Heart right ventricle (tissue), 16 donors: ENCODE measurements around the gene ZFYVE26. TPM values are rescaled to one million over a fixed set of nuclear protein-coding genes. Genes with fewer than 3 reads are reported as not detected.

ENCODE experiments used
- ATAC-seq, 8 donors: fragments of 200-7000 bp; cut with Tn5 transposase; one replicate each; pipeline ENCODE4 v1.9.1; 2020; ENCODE audit warnings: mild to moderate bottlenecking in 8 of 8, moderate library complexity in 8 of 8, moderate number of reproducible peaks in 1 of 8
- DNase-seq, 2 donors: peaks; one replicate each; pipeline ENCODE4 v3.0.0-alpha.2; 2020
- H3K27ac ChIP-seq, 10 donors: fragments of 200-600 bp; sonication (generic) in 2 of 10; one replicate each; pipeline versions ENCODE4 v1.5.0 to v1.8.0; 2020 to 2022; ENCODE audit warnings: mild to moderate bottlenecking in 3 of 10
- H3K27me3 ChIP-seq, 7 donors: fragments of 200-600 bp; one replicate each; pipeline ENCODE4 v1.8.0; 2021 to 2022; ENCODE audit warnings: mild to moderate bottlenecking in 2 of 7
- H3K36me3 ChIP-seq, 9 donors: fragments of 200-600 bp; sonication (generic) in 1 of 9; one replicate each; pipeline versions ENCODE4 v1.5.0 to v1.8.0; 2020 to 2022; ENCODE audit warnings: mild to moderate bottlenecking in 2 of 9
- H3K4me1 ChIP-seq, 9 donors: fragments of 200-600 bp; sonication (generic) in 1 of 9; one replicate each; pipeline versions ENCODE4 v1.5.0 to v1.8.0; 2020 to 2022; ENCODE audit warnings: mild to moderate bottlenecking in 4 of 9
- H3K4me3 ChIP-seq, 10 donors: fragments of 200-600 bp; sonication (generic) in 2 of 10; one replicate each; pipeline versions ENCODE4 v1.5.0 to v1.8.0; 2020 to 2022; ENCODE audit warnings: mild to moderate bottlenecking in 7 of 10, moderate library complexity in 2 of 10
- H3K9me3 ChIP-seq, 11 donors: fragments of 200-600 bp in 10 of 11; sonication (generic) in 2 of 11; one replicate each; pipeline versions ENCODE4 v1.5.0 to v1.8.0; 2013 to 2022; ENCODE audit warnings: mild to moderate bottlenecking in 2 of 11, control low read depth in 1 of 11, moderate library complexity in 1 of 11
- CTCF ChIP-seq, 9 donors: fragments of 200-600 bp; sonication (generic) in 2 of 9; IDR thresholded peaks; one replicate each; pipeline versions ENCODE4 v1.5.0 to v1.8.0; 2021 to 2022; ENCODE audit warnings: antibody characterized with exemption in 9 of 9, mild to moderate bottlenecking in 5 of 9, moderate library complexity in 1 of 9
- WGBS, 2 donors: extraction: QIAGEN DNeasy Blood & Tissue Kit; methylation state at CpG; one replicate each; pipeline ENCODE4 v1.1.7; 2013; ENCODE audit warnings: inconsistent platforms in 1 of 2; 5-methylcytosine and 5-hydroxymethylcytosine counted together
- intact Hi-C, 10 donors: fragments of 100-400 bp; cut with DNase I; formaldehyde crosslinking; loops; one replicate each; pipeline versions ENCODE4 v1.11.1 to v1.14.2; 2022
- polyA plus RNA-seq, 2 donors: library from polyadenylated mRNA; stranded (reverse); fragments of 200-250 nt; gene quantifications; one replicate each; pipeline ENCODE4 v1.2.3, GENCODE V29; 2013
- total RNA-seq, 10 donors: library from RNA; stranded (reverse); fragmentation: NEBNext Ultra II Directional in 3 of 10; extraction: Animal tissue kit (Norgen Biotek cat#: 25700) in 3 of 10; gene quantifications; one replicate each; pipeline versions ENCODE4 v1.2.1 to v1.2.4, GENCODE V29; 2021 to 2023
- donor health status: Arrhythmogenic right ventricular cardiomyopathy.
- donor health status: ischemic (EF 13 %, LVEDD 7.1; RV severe dilation, severe dysfunction).
- donor health status: healthy with polysubstance abuse.
- donor health status: DM: no; HTN: yes; CAD: no.
- donor health status: DM: no; HTN: no; CAD: no.
- donor health status: ischemic (EF 25% LVEDD 6.9; RV normal size, moderate dysfunction).
- donor health status: ischemic (EF 25% LVEDD 5.7; RV mildly dilated, moderate dysfunction).
- donor health status: healthy.
- donor health status: DM: yes; HTN: yes; CAD: no.
- donor health status: Ischemic cardiomyopathy.
- donor health status: ischemic (EF 35%, LVEDD 5.7; RV mildly dilated, moderate dysfunction).
- donor health status: nonischemic (EF 11% LVEDD 7.7; RV severe dilation, severe dysfunction).
- donor health status: DM: yes; HTN: yes; CAD: no.
- donor health status: PGD.
- donor health status: ischemic (EF 29% LVEDD 5.4; RV normal size, mild dysfunction).
- donor health status: nonischemic (EF 23%, LVEDD 6.1; RV moderate dilation, normal function).

ZFYVE26 gene
- total and polyA plus RNA-seq, 12 donors: 2.8 to 17.9 (median 14.6) TPM

DNA sequence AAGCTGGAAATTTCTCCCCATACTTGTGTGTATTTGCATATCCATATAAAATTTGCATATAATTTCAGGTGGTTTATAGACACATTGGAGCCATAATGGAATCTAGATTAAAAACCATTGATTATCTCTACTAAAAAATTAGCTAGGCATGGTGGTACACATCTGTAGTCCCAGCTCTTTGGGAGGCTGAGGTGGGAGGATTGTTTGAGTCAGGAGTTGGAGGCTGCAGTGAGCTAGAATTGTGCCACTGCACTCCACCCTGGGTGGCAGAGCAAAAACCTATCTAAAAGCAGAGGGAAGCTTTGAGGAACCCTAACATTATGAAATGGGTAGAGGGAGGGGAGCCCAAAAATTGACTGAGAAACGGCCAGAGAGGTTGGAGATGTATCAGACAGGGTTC, 118.2 kb downstream of the ZFYVE26 start:
- no peaks in the 10 kb centered on the region for H3K27me3 ChIP-seq
- no peaks in the 10 kb centered on the region for H3K36me3 ChIP-seq
- DNase-seq (no peak), ATAC-seq (no peak)
- H3K9me3 ChIP-seq: no peaks in the 10 kb centered on the region
- intact Hi-C loops: loop anchor here in 2 of 10 donors (5.0 kb wide), 2 partner anchors 81 to 116 kb away; partner anchors contain the start of gene ARG2 (in 1 of the 2)
- H3K27ac ChIP-seq: no peak overlapping the region
- no peak for TF ChIP-seq CTCF (IDR thresholded peaks at IDR 0.05)
- peaks cover 0 to 20% (median 4%) of the 10 kb centered on the region in 9 donors for H3K4me1 ChIP-seq
- 66 to 81% methylated on average over 1 of the region's 1 CpG for WGBS, 2 donors
- H3K4me3 ChIP-seq: no peak overlapping the region

DNA sequence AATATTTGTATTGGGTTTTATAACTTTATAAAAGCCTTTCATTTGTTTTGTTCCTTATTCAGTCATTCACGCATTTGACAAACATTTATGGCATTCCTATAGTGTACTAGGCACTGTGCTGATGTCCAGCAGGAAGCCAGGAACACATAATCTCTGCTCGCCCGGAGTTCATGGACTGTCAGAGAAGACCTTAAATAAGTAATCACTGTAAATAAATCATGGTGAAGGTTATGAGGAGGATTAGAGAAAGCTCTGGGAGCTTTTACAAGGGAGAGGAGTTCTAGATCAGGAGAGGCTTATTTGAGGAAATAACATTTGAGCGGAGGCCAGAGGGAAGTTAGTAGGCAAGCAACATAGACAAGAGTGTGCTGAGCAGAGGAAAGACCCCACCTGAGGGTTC, 119.4 kb downstream of the ZFYVE26 start:
- ATAC-seq (no peak), DNase-seq (no peak)
- Histone ChIP-seq H3K4me1 (peaks cover 0 to 22% (median 4%) of the 10 kb centered on the region in 9 donors), H3K9me3 (no peaks in the 10 kb centered on the region), H3K4me3 (no peak overlapping the region), H3K27me3 (no peaks in the 10 kb centered on the region), H3K36me3 (peaks cover 0 to 11% (median 4%) of the 10 kb centered on the region in 9 donors), H3K27ac (no peak overlapping the region)
- no peak for TF ChIP-seq CTCF (IDR thresholded peaks at IDR 0.05)
- 91 to 92% methylated on average over 4 of the region's 4 CpGs for WGBS, 2 donors
- intact Hi-C loops: loop anchor here in 2 of 10 donors (5.0 kb wide), 2 partner anchors 80 to 115 kb away; partner anchors contain the start of gene ARG2 (in 1 of the 2)

Other genes starting within 250 kb of the ZFYVE26 start
- 10 to 100 TPM in 6 of 10 donors, 1 to 10 TPM in 4; 9.0 to 16.8 (median 10.2) TPM for gene PIGH, start 216.3 kb downstream of the ZFYVE26 start, total RNA-seq
- gene PIGH, start 216.3 kb downstream of the ZFYVE26 start, polyA plus RNA-seq: 10 to 100 TPM; 18.1 to 23.3 TPM
- 10 to 100 TPM in 1 of 10 donors, 1 to 10 TPM in 7, under 1 TPM in 2; 0.69 to 11.6 (median 1.5) TPM for gene ARG2, start 196.7 kb downstream of the ZFYVE26 start, total RNA-seq
- gene ARG2, start 196.7 kb downstream of the ZFYVE26 start, polyA plus RNA-seq: 10 to 100 TPM in 1 of 2 donors, under 1 TPM in 1; 0.22 to 42.4 TPM
- 100 to 1,000 TPM; 110 to 153 (median 125) TPM for gene VTI1B, start 142.0 kb downstream of the ZFYVE26 start, total RNA-seq
- gene VTI1B, start 142.0 kb downstream of the ZFYVE26 start, polyA plus RNA-seq: 10 to 100 TPM; 64.7 to 88.2 TPM
- 10 to 100 TPM in 9 of 10 donors, 1 to 10 TPM in 1; 9.6 to 19.8 (median 14.7) TPM for gene RDH11, start 120.8 kb downstream of the ZFYVE26 start, total RNA-seq
- gene RDH11, start 120.8 kb downstream of the ZFYVE26 start, polyA plus RNA-seq: 10 to 100 TPM; 19.2 to 22.3 TPM
- under 1 TPM in 1 of 10 donors, not detected in 9; 0.14 TPM for gene RDH12, start 114.7 kb downstream of the ZFYVE26 start, total RNA-seq
- not detected for gene RDH12, start 114.7 kb downstream of the ZFYVE26 start, polyA plus RNA-seq
- 1 to 10 TPM; 2.4 to 8.6 (median 3.6) TPM for gene RAD51B, start 3.2 kb upstream of the ZFYVE26 start, total RNA-seq
- gene RAD51B, start 3.2 kb upstream of the ZFYVE26 start, polyA plus RNA-seq: 1 to 10 TPM in 1 of 2 donors, under 1 TPM in 1; 0.88 to 1.5 TPM